ENCODE measurements around the gene IL20. TPM values are rescaled to one million over a fixed set of nuclear protein-coding genes. Genes with fewer than 3 reads are reported as not detected.

The IL20 gene, protein sequence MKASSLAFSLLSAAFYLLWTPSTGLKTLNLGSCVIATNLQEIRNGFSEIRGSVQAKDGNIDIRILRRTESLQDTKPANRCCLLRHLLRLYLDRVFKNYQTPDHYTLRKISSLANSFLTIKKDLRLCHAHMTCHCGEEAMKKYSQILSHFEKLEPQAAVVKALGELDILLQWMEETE
- not detected in 2 replicates for total RNA-seq

DNA sequence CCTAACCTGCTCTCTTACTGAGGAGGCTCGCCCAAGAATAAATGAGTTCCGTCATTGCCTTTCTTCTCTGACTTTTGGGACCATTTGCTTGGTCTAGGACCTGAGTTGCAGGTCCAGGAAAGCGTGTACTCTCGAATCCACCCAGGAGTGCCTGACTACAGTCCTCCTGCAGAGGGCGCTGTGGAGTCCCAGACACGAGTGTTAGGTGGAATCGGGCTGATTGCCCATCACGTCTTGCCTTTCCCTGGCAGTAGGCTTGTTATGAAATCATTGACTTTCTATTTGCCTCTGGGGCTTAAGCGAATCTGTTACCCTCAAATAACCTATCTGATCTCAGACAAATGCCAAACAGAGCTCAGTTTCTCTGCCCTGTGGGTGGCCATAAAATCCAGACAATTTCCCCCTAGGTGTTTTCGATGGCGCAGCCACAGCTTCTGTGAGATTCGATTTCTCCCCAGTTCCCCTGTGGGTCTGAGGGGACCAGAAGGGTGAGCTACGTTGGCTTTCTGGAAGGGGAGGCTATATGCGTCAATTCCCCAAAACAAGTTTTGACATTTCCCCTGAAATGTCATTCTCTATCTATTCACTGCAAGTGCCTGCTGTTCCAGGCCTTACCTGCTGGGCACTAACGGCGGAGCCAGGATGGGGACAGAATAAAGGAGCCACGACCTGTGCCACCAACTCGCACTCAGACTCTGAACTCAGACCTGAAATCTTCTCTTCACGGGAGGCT lies at the start of gene IL20:
IL20 (plus strand) TSS at position 685 of the 733 bp plus-strand sequence. CDS start 230 bp downstream, outside the sequence.

DNA sequence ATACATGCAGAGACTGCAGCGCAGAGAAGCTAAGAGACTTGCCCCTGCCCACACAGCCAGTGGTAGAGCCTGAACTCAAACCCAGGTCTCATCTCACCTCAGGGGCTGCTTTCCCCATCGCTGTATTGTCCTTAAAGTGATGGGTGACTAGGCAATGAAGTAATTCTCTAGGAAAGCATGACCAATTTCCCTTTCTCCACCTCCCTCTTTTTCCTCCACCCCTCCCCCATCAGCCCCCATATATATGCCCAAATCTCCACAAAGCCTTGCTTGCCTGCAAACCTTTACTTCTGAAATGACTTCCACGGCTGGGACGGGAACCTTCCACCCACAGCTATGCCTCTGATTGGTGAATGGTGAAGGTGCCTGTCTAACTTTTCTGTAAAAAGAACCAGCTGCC lies 31.8 kb downstream of the IL20 start, which contains the start of gene IL24:
IL24 (plus strand) TSS at position 269 of the 400 bp plus-strand sequence. CDS start 390 bp downstream, outside the sequence.

Other genes starting within 250 kb of the IL20 start
- gene DYRK3, start 230.1 kb upstream of the IL20 start, total RNA-seq, result 13.5 and 19.4 TPM in 2 replicates
- 50.9 and 61.8 TPM in 2 replicates for gene MAPKAPK2, start 180.7 kb upstream of the IL20 start, total RNA-seq
- not detected in 2 replicates for gene IL19, start 94.8 kb upstream of the IL20 start, total RNA-seq
- 0.56 TPM in 1 of 2 replicates, not detected in the other for gene IL10, start 93.1 kb upstream of the IL20 start, total RNA-seq
- 0.13 and 0.80 TPM in 2 replicates for gene IL24, start 31.8 kb downstream of the IL20 start, total RNA-seq
- gene FCMR, start 56.3 kb downstream of the IL20 start, total RNA-seq, result 0.39 and 0.64 TPM in 2 replicates
- gene PIGR, start 80.8 kb downstream of the IL20 start, total RNA-seq, result not detected in 2 replicates
- gene FCAMR, start 104.8 kb downstream of the IL20 start, total RNA-seq, result not detected in 2 replicates
- 0.40 and 2.3 TPM in 2 replicates for gene C1orf116, start 167.1 kb downstream of the IL20 start, total RNA-seq
- gene YOD1, start 185.6 kb downstream of the IL20 start, total RNA-seq, result 4.2 and 4.4 TPM in 2 replicates
- 1.3 and 1.4 TPM in 2 replicates for gene PFKFB2, start 187.7 kb downstream of the IL20 start, total RNA-seq
- not detected in 2 replicates for gene C4BPB, start 223.2 kb downstream of the IL20 start, total RNA-seq
- not detected in 2 replicates for gene C4BPA, start 238.6 kb downstream of the IL20 start, total RNA-seq

Measured in epithelial cell of alveolus of lung (primary cell).